Loucy (cell line): ENCODE measurements around the gene DERA.

ENCODE experiments used
- EZH2phosphoT487 ChIP-seq: fragments of 200-600 bp; IDR thresholded peaks from 2 replicates; pipeline ENCODE4 v1.6.1; 2018; ENCODE audit warnings: antibody characterized with exemption, mild to moderate bottlenecking, moderate library complexity, borderline replicate concordance
- TF ChIP-seq, protein P1 (sequence below): fragments of 200-600 bp; sonication (generic); conservative IDR thresholded peaks from 2 replicates; pipeline ENCODE4 v1.5.1; 2014; ENCODE audit warnings: mild to moderate bottlenecking, antibody characterized with exemption, low read length

GRCh38 chr12:15863372-15863771 is 47.8 kb upstream of the DERA start:
- TF ChIP-seq, protein P1, sequence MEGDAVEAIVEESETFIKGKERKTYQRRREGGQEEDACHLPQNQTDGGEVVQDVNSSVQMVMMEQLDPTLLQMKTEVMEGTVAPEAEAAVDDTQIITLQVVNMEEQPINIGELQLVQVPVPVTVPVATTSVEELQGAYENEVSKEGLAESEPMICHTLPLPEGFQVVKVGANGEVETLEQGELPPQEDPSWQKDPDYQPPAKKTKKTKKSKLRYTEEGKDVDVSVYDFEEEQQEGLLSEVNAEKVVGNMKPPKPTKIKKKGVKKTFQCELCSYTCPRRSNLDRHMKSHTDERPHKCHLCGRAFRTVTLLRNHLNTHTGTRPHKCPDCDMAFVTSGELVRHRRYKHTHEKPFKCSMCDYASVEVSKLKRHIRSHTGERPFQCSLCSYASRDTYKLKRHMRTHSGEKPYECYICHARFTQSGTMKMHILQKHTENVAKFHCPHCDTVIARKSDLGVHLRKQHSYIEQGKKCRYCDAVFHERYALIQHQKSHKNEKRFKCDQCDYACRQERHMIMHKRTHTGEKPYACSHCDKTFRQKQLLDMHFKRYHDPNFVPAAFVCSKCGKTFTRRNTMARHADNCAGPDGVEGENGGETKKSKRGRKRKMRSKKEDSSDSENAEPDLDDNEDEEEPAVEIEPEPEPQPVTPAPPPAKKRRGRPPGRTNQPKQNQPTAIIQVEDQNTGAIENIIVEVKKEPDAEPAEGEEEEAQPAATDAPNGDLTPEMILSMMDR: no peak
- TF ChIP-seq EZH2phosphoT487: no peak
